GM12874 (cell line): ENCODE data around the gene BPI.

Source experiments
- TF ChIP-seq, protein P1 (sequence below): IDR thresholded peaks from 2 replicates; pipeline ENCODE4 v1.5.1; 2011; ENCODE audit warnings: low read depth, mild to moderate bottlenecking, control low read depth, low read length, moderate library complexity; ENCODE audit not compliant: insufficient read depth

Gene BPI

GRCh38 chr20:38315290-38315966, 11.5 kb downstream of the BPI start:
- TF ChIP-seq, protein P1, sequence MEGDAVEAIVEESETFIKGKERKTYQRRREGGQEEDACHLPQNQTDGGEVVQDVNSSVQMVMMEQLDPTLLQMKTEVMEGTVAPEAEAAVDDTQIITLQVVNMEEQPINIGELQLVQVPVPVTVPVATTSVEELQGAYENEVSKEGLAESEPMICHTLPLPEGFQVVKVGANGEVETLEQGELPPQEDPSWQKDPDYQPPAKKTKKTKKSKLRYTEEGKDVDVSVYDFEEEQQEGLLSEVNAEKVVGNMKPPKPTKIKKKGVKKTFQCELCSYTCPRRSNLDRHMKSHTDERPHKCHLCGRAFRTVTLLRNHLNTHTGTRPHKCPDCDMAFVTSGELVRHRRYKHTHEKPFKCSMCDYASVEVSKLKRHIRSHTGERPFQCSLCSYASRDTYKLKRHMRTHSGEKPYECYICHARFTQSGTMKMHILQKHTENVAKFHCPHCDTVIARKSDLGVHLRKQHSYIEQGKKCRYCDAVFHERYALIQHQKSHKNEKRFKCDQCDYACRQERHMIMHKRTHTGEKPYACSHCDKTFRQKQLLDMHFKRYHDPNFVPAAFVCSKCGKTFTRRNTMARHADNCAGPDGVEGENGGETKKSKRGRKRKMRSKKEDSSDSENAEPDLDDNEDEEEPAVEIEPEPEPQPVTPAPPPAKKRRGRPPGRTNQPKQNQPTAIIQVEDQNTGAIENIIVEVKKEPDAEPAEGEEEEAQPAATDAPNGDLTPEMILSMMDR, result no peak

GRCh38 chr20:38316341-38316740, 12.4 kb downstream of the BPI start:
- TF ChIP-seq, protein P1, result no peak

- TF ChIP-seq, protein P1, result no peak
Measured at GRCh38 chr20:38317422-38317821, 13.5 kb downstream of the BPI start.

DNA sequence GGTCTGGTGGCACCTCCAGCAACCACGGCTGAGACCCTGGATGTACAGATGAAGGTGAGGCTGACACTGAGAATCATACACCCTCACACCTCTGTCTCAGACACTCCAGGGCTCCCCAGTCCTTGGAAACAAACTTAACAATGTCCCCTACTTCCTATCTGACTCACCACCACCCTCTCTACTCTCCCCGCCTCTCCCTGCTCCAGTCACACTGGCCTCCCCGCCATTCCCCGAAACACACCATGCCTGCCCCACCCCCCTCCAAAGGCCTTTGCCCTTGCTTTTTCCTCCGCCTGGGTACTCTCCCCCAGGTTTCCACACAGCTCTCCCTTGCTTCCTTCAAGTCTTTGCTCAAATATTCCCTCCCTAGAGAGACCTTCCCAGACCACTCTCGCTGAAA, 16.3 kb downstream of the BPI start:
- TF ChIP-seq, protein P1, result no peak

DNA sequence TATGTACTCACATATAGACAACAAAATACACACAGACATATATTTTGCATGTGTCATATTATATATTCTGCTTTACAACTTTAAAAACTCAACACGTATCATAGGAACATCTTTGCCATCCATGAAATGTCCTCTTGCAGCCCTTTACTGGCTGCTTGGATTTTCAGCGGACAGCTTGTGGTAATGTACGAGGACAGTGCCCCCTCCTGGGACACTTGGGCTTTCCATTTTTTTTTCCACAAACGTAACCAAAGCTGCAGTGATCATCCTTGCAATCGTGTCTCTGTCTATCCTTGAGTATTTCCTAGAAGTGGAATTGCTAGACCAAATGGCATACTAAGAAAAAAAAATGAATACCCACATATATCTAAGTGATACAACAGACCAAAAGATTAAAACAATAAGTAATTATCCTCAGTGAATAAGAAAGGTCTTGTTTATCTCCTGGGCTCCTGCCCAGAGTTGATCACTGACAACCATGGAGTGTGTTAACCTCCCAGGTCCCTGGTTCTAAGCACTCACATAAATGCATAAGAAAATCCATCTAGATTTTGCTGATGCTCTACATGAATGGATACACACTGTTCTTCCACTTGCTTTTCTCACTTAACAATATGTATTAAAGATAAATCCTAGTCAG, 18.1 kb downstream of the BPI start:
- TF ChIP-seq, protein P1, result peak; percentile 28; the same call in 1 of the 2 replicates

GRCh38 chr20:38324159-38324558, 20.2 kb downstream of the BPI start:
- TF ChIP-seq, protein P1, result no peak

GRCh38 chr20:38325167-38325566, 21.2 kb downstream of the BPI start:
- TF ChIP-seq, protein P1, result no peak
